HEK293 (cell line): Measurements from ENCODE around the gene SMIM41.

Source experiments
- CTCF ChIP-seq: fragments of 450-650 bp; formaldehyde crosslinking; IDR thresholded peaks from 2 replicates; pipeline ENCODE4 v1.5.1; 2016; ENCODE audit warnings: missing biosample characterization, missing genetic modification characterization
- HOXA7 ChIP-seq: sonication (generic); formaldehyde crosslinking; IDR thresholded peaks from 2 replicates; pipeline ENCODE4 v1.8.1; 2022; ENCODE audit warnings: missing genetic modification reagents, borderline replicate concordance
- MEIS1 ChIP-seq: sonication (generic); formaldehyde crosslinking; IDR thresholded peaks from 2 replicates; pipeline ENCODE4 v1.8.1; 2022; ENCODE audit warnings: missing genetic modification reagents, mild to moderate bottlenecking, borderline replicate concordance
- MZF1 ChIP-seq: fragments of 450-650 bp; formaldehyde crosslinking; IDR thresholded peaks from 2 replicates; pipeline ENCODE4 v1.5.1; 2017; ENCODE audit warnings: missing biosample characterization, missing genetic modification characterization, borderline replicate concordance
- PRDM6 ChIP-seq: fragments of 450-650 bp; formaldehyde crosslinking; IDR thresholded peaks from 2 replicates; pipeline ENCODE4 v1.5.1; 2017; ENCODE audit warnings: missing biosample characterization, missing genetic modification characterization
- YY1 ChIP-seq: fragments of 450-650 bp; formaldehyde crosslinking; IDR thresholded peaks from 2 replicates; pipeline ENCODE4 v1.5.1; 2018; ENCODE audit warnings: missing biosample characterization, missing genetic modification characterization
- ZBTB49 ChIP-seq: fragments of 450-650 bp; formaldehyde crosslinking; IDR thresholded peaks from 2 replicates; pipeline ENCODE4 v1.5.1; 2016; ENCODE audit warnings: missing biosample characterization, missing genetic modification characterization, low read depth
- ZFP37 ChIP-seq: fragments of 450-650 bp; formaldehyde crosslinking; IDR thresholded peaks from 2 replicates; pipeline ENCODE4 v1.5.1; 2016; ENCODE audit warnings: missing biosample characterization, missing genetic modification characterization
- ZNF114 ChIP-seq: fragments of 450-650 bp; formaldehyde crosslinking; IDR thresholded peaks from 2 replicates; pipeline ENCODE4 v1.5.0; 2017; ENCODE audit warnings: missing biosample characterization, missing genetic modification characterization
- ZNF146 ChIP-seq: fragments of 450-650 bp; formaldehyde crosslinking; IDR thresholded peaks from 2 replicates; pipeline ENCODE4 v1.5.1; 2016; ENCODE audit warnings: missing biosample characterization, missing genetic modification characterization
- ZNF510 ChIP-seq: fragments of 450-650 bp; formaldehyde crosslinking; IDR thresholded peaks from 2 replicates; pipeline ENCODE4 v1.5.1; 2018; ENCODE audit warnings: mild to moderate bottlenecking, missing genetic modification characterization, missing biosample characterization; ENCODE audit not compliant: insufficient replicate concordance
- ZNF580 ChIP-seq: fragments of 450-650 bp; formaldehyde crosslinking; IDR thresholded peaks from 2 replicates; pipeline ENCODE4 v1.5.1; 2016; ENCODE audit warnings: missing biosample characterization, missing genetic modification characterization
- ZSCAN23 ChIP-seq: fragments of 450-650 bp; formaldehyde crosslinking; IDR thresholded peaks from 2 replicates; pipeline ENCODE4 v1.5.1; 2016; ENCODE audit warnings: missing biosample characterization, missing genetic modification characterization

- no peak for TF ChIP-seq ZFP37
- TF ChIP-seq ZNF510 (tag by site-specific recombination) = no peak
- TF ChIP-seq MZF1 = no peak
- TF ChIP-seq ZNF580 (tag by site-specific recombination) = no peak
- no peak for TF ChIP-seq MEIS1
- TF ChIP-seq YY1 = no peak
- TF ChIP-seq ZSCAN23 (tag by site-specific recombination) = no peak
- no peak for TF ChIP-seq CTCF (tag by site-specific recombination)
- TF ChIP-seq PRDM6 = no peak
- TF ChIP-seq ZNF146 (tag by site-specific recombination) = no peak
- TF ChIP-seq ZNF114 (tag by site-specific recombination) = no peak
- no peak for TF ChIP-seq HOXA7 (CRISPR knock-in tag)
- TF ChIP-seq ZBTB49 (tag by site-specific recombination) = no peak
Observed at GRCh38 chr12:52059582-52060497, 19.7 kb upstream of the SMIM41 start.
